HEK293T (cell line): ENCODE measurements around the gene MAPT.

Experiments
- ARNT ChIP-seq: fragments of 450-650 bp; IDR thresholded peaks from 2 replicates; pipeline ENCODE4 v1.6.1; 2017; ENCODE audit warnings: mild to moderate bottlenecking
- BHLHE40 ChIP-seq: fragments of 450-650 bp; IDR thresholded peaks from 2 replicates; pipeline ENCODE4 v1.6.1; 2016; ENCODE audit warnings: mild to moderate bottlenecking, moderate library complexity, borderline replicate concordance
- CTBP1 ChIP-seq: fragments of 450-650 bp; IDR thresholded peaks from 2 replicates; pipeline ENCODE4 v1.6.1; 2016; ENCODE audit warnings: borderline replicate concordance
- ELF4 ChIP-seq: fragments of 450-650 bp; IDR thresholded peaks from 2 replicates; pipeline ENCODE4 v1.6.1; 2017; ENCODE audit warnings: antibody characterized with exemption
- HDGF ChIP-seq: fragments of 450-650 bp; IDR thresholded peaks from 2 replicates; pipeline ENCODE4 v1.6.1; 2017; ENCODE audit warnings: antibody characterized with exemption, borderline replicate concordance
- LEF1 ChIP-seq: fragments of 450-650 bp; IDR thresholded peaks from 2 replicates; pipeline ENCODE4 v1.6.1; 2017; ENCODE audit warnings: mild to moderate bottlenecking, borderline replicate concordance
- TARDBP ChIP-seq: fragments of 450-650 bp; IDR thresholded peaks from 2 replicates; pipeline ENCODE4 v1.6.1; 2016

- TF ChIP-seq LEF1 (no peak), ELF4 (no peak), HDGF (no peak), ARNT (no peak), CTBP1 (no peak), TARDBP (no peak), BHLHE40 (no peak)
Observed at GRCh38 chr17:45981306-45981705, 87.0 kb downstream of the MAPT start.
